GM18909 (cell line): ENCODE data around the gene CMPK2.

Experiments
- ATAC-seq: cut with Tn5 transposase; IDR thresholded peaks from one replicate; pipeline ENCODE4 v1.9.1; 2021; ENCODE audit warnings: mild to moderate bottlenecking; ENCODE audit not compliant: unreplicated experiment, poor library complexity

Gene CMPK2

GRCh38 chr2:6819668-6820067 is 46.0 kb downstream of the CMPK2 start:
- no peak for ATAC-seq

- no peak for ATAC-seq
Measured at GRCh38 chr2:6818012-6818411, 47.7 kb downstream of the CMPK2 start.

GRCh38 chr2:6814869-6815268 is 50.8 kb downstream of the CMPK2 start:
- no peak for ATAC-seq

- ATAC-seq = no peak
Measured at GRCh38 chr2:6814312-6814711, 51.4 kb downstream of the CMPK2 start.

DNA sequence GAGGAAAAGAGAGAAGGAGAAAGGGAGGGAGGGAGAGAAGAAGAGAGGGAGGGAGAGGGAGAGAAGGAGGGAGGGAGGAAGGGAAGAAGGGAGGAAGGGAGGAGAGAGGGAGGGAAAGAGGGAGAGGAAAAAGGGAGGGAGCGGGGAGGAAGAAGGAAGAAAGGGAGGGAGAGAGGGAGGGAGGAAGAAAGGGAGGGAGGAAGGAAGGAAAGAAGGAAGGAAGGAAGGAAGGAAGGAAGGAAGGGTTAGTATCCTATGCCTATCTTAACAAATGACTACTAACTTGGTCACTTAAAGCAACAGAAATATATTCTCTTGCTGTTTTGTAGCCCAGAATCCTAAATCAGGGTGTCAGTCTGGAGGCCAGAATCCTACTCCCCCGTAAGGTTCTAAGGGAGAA is 52.1 kb downstream of the CMPK2 start:
- ATAC-seq = no peak

- ATAC-seq = no peak
Measured at GRCh38 chr2:6812857-6813530, 52.7 kb downstream of the CMPK2 start.

DNA sequence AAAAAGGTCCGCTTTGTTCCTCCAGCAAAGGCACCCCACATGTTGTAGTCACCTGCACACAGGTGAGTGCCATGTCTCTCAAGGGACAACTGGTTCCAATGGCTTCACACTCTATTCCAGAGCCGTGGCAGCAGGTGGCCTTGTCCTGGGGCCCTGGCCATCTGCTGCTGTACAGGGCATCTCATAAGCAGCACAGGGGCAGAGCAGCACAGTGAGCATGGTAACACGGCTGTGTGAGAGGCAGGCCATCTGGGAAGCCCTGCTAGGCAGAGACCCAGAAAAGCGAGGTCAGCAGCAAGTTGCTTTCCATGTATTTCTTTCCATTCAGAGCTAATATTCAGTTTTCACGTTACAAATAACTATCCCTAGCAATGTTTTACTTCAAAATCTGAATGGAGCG is 54.7 kb downstream of the CMPK2 start:
- no peak for ATAC-seq

GRCh38 chr2:6808426-6808825 is 57.3 kb downstream of the CMPK2 start:
- ATAC-seq = no peak

DNA sequence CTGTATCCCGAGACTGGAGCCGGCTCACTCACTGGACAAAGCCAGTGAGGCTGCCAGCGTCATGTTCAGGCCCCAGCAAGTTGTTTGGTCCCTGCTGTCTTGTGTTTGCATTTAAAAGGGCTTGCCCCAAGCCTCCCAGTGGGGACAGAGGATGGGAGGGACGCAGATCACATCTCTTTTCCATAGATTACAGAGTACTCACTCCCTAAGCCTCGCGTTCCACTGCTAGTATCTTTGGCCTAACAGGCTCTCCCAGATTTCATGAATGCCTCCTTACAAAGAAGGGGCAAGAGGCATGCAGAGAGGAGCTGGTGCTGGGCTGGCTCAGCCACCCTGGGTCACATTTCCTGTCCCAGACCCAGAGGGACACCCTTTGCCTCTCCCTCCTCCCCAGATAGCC is 59.1 kb downstream of the CMPK2 start:
- ATAC-seq = no peak

- no peak for ATAC-seq
Measured at GRCh38 chr2:6800553-6800952, 65.2 kb downstream of the CMPK2 start.
